ENCODE measurements around the gene WDR70.
"Not testable (repeated sequence)": the region's sequence is repeated elsewhere in the genome, so short reads cannot be mapped to it uniquely, and the experiment has no call there.

Gene WDR70

DNA sequence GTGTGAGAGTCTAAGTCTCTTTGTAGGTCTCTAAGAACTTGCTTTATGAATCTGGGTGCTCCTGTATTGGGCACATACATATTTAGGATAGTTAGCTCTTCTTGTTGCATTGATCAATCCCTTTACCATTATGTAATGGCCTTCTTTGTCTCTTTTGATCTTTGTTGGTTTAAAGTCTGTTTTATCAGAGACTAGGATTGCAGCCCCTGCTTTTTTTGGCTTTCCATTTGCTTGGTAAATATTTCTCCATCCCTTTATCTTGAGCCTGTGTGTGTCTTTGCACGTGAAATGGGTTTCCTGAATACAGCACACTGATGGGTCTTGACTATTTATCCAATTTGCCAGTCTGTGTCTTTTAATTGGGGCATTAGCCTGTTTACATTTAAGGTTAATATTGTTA lies 275.4 kb downstream of the WDR70 start:
- not testable (repeated sequence) for DNase-seq

- no peak for DNase-seq
Measured at GRCh38 chr5:37657046-37657445, 277.9 kb downstream of the WDR70 start.

DNA sequence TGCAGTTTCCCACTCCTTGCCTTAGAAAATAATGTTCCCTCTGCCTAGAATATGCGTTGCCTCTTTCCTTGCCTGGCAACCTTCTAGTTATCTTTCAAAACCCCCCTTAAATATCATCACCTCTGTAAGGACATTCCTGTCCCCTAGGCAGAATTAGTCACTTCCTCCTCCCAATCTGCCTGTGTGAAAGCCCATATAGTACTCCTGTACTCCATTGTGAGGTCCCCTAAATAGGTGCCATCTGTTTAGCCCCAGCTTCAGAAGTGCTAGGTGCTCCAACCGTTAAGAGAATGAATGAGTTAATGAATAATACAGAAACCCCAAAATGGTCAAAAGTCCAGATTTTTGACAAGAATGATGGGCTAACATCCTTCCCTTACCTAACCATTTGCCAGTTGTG lies 279.3 kb downstream of the WDR70 start:
- no peak for DNase-seq

GRCh38 chr5:37660319-37660718 lies 281.2 kb downstream of the WDR70 start:
- DNase-seq: no peak

- DNase-seq: no peak
Measured at GRCh38 chr5:37661227-37661920, 282.3 kb downstream of the WDR70 start.

DNA sequence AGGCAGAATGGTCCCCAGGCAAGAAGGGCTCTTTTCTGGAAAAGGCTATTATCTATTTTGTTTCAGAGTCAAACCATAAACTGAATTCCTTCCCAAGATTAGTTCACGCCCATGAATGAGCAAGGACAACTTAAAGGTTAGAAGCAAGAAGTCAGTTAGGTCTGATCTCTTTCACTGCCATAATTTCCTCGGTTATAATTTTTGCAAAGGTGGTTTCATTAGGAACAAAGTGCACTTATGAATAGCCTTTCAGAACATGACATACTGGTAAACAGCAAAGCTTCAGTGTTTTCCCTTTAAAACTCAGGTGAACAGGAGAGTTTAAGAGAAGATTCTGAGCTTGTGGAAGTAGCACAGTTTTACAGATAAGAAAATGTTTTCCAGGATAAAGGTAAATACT lies 282.8 kb downstream of the WDR70 start:
- no peak for DNase-seq

DNA sequence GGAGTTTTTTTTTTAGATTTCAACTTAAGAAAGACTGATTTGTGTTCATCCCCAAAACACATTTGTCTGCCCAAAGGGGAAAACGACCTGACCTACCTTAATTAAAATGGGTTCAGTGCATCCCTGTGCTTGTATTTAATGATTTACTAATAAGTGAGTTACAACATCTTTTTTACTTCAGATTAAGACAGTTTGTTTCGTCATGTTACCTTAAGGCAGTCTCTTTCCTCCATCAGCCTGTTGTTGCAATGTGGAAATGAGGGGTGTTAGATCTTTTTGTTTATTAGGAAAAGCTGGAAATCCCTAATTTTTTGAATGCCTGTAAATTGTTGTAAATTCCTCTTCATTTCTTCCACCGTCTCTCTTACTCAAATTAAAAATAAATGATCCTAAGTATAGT lies 283.2 kb downstream of the WDR70 start:
- no peak for DNase-seq

DNA sequence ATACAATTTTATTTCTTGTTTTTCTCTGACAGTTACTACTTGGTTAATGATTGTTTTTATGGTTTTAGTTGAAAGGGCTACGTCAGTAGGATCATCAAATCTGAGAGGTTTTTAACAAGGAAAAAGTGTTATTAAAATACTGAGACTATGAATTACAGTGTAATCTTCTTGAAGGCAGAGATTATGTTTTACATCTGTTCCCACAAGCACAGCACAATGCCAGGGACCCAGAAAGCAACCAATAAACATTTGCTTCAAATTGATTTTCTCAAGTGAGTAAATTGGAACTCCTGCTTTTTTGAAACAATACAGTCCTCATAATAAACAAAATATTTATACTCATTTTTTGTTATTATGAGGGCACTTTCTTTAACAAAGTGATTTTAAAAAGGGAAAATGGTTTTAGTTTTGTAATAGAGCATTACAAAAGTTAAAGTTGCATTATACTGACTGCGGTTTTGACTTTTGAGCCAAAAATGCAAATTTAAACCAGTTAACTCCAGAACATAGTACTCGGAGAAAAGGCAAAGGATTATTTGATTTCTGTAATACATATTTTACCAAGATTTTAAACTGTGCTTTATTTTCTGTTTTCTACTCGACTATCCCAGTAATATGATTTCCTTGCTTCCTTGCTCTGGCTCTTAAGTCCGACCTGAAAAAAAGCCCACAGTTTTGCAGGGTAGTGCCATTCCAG lies 283.8 kb downstream of the WDR70 start:
- DNase-seq: no peak

DNA sequence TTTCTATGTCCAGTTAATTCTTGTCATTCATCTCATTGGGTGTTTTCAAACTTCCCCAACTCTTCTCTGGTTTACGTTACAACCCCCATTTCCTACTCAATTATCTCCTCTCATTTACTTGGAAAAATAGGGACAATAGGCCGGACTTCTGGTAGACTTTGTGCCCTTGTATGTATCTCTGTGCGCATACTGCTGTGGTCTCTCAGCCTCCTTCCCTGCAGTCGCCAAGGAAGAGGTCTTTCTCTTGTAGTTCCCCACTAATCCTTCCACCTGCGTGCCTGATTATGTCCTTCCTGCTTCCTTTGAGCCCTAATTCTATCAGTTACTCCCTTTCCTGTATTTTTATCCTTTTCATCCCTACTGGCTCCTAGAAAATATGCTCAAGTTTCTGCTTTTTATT lies 284.4 kb downstream of the WDR70 start:
- DNase-seq: no peak

- DNase-seq: no peak
Measured at GRCh38 chr5:37664551-37664950, 285.4 kb downstream of the WDR70 start.

DNA sequence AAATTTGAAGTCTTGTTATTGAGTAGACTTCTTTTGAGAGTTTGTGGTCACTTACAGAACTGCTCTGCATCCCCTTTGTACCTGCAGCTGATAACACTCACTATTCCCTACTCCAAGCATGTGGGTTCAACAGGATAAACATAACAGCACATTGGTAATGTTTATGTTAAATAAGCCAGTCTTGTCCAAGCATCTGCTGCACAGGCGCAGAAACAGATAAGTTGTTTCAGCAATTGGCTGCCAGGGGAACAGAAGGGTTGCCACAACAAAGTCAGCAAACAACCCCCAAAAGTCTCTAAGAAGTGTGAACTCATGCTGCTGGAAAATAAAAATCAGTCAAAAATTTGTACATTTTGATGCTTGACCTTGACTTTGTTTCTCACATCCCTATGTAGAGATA lies 286.2 kb downstream of the WDR70 start:
- DNase-seq: no peak

DNA sequence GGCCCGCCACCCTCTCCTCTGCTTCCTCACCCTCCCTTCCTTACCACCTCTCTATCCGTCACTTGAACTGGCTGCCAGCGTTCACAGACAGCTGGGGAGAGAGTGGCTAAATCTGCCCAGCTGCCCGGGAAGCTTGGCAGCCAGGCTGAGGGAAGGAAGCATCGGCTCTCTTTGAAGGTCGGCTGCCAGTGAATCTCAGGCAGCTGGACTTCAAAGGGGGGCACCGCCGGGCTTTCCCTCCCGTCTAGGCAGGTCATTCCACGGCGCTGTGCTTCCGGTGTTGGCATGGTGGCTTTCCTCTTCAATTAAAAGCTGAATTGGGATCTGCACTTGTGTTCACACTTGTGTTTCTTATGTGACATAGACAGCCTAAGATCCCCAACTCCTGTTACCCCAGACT lies 286.8 kb downstream of the WDR70 start:
- peak; percentile 50 for DNase-seq

DNA sequence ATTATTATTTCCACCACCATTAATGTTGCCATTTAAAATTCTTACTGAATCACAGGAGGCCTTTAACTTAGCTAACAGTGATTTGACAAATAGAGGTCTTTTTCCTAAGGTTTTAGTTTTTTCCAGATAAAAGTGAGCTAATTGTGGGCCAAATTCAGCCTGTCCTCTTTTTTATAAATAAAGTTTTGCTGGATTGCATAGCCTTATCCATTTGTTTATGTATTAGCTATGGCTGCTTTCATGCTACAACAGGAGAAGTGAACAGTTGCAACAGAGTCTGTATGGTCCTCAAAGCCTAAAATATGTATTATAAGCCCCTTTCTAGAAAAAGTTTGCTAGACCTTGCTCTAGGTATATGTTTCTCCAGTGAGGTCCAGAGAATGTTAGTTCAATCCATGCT lies 288.3 kb downstream of the WDR70 start:
- no peak for DNase-seq

- DNase-seq: no peak
Measured at GRCh38 chr5:37667846-37668245, 288.7 kb downstream of the WDR70 start.

DNA sequence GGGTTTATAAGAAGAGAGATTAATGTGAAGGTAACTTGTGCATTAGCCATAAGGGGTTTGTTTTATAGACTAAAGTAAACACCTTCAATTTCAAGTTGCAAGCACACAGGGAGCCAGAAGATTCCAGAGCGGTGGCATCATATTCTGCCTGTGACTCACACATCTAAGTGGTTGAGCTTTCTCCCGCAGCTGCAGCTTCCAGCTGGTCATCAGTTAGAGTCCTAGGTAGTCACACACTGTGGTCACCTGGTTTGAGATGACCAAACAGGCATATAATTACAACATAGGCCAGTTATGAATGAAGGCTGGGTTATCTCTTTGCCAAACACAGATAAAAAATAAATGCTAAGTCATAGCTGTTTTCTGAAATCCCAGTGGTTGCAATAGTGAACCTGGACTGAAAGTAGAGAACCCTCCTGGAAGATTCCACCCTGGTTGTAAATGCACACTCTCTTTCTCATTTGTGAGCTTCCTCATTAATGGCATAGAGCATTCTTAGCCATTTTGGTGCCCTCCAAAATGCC lies 289.5 kb downstream of the WDR70 start:
- peak; percentile 74 for DNase-seq

DNA sequence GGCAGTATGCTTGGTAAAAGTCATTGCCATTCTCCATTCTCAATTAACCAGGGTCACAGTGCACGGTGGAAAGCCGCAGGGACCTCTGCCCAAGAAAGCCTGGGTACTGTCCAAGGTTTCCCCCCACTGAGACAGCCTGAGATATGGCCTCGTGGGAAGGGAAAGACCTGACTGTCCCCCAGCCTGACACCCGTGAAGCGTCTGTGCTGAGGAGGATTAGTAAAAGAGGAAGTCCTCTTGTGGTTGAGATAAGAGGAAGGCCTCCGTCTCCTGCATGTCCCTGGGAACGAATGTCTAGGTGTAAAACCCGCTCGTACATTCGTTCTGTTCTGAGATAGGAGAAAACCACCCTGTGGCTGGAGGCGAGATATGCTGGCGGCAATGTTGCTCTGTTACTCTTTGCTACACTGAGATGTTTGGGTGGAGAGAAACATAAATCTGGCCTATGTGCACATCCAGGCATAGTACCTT lies 293.0 kb downstream of the WDR70 start:
- DNase-seq: not testable (repeated sequence)

DNA sequence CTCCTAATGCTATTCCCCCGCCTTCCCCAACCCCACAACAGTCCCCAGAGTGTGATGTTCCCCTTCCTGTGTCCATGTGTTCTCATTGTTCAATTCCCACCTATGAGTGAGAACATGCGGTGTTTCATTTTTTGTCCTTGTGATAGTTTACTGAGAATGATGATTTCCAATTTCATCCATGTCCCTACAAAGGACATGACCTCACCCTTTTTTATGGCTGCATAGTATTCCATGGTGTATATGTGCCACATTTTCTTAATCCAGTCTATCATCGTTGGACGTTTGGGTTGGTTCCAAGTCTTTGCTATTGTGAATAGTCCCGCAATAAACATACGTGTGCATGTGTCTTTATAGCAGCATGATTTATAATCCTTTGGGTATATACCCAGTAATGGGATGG lies 295.2 kb downstream of the WDR70 start:
- DNase-seq: not testable (repeated sequence)

- not testable (repeated sequence) for DNase-seq
Measured at GRCh38 chr5:37679326-37679725, 300.2 kb downstream of the WDR70 start.

DNA sequence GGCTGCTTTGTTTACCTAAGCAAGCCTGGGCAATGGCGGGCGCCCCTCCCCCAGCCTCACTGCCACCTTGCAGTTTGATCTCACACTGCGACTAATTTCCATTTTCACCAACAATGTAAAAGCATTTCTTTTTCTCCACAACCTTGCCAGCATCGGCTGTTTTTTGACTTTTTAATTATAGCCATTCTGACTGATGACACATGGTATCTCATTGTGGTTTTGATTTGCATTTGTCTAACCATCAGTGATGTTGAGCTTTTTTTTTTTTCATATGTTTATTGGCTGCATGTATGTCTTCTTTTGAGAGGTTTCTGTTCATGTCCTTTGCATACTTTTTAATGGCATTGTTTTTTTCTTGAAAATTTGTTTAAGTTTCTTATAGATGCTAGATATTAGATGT lies 300.8 kb downstream of the WDR70 start:
- not testable (repeated sequence) for DNase-seq

DNA sequence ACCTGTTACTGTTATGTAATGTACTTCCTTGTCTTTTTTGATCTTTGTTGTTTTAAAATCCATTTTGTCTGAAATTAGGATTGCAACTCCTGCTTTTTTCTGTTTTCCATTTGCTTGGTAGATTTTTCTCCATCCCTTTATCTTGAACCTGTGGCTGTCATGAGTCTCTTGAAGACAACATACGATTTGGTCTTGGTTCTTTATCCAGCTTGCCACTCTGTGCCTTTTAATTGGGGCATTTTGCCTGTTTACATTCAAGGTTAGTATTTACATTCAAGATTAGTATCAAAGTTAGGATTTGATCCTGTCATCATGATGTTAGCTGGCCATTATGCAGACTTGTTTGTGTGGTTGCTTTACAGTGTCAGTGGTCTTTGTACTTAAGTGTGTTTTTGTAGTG lies 304.0 kb downstream of the WDR70 start:
- no peak for DNase-seq

DNA sequence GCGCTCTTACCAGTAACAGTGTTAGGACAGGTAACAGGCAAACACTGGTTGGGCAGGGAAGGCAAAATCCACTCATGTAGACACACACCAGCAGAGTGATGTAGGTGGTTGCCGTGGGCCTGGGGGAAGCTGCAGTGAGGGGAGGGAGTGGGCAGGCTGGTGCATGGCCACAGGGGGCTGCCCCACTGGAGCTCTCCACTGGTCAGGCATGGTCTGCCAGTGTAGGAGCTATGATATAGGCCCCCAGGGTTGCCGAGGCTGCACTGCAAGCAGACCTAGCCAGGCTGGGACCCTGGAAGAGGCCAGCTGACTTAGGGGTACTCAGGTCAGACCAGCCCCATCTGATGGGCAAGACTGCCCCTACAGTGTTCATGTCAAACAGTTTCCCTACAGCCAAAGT lies 306.1 kb downstream of the WDR70 start:
- no peak for DNase-seq

DNA sequence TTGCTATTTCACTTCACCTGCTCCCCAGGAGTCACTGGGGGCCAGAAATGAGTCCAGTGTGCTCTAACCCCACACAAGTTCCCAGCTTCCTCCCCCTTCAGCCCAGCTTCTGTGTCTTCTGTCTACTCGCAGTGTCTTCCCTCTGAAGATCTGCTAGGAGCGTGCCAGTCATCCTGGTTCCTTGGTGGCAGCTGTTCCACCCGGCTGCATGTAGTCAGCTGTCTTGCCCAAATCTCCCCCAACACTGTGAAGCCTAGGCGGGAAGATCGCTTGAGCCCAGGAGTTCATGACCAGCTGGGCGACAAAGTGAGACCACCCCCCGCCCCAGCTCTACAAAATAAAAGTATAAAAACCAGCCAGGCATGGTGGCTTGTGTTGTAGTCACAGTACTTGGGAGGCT lies 306.7 kb downstream of the WDR70 start:
- no peak for DNase-seq

GRCh38 chr5:37688925-37689324 lies 309.8 kb downstream of the WDR70 start:
- DNase-seq: not testable (repeated sequence)

GRCh38 chr5:37694333-37694732 lies 315.2 kb downstream of the WDR70 start:
- DNase-seq: not testable (repeated sequence)

Measured in NCI-H2029 treated with DMSO at 0.1 percent for 48 hours (cell line).